Neural cell (in vitro differentiated cells): ENCODE results near the gene SYT2. TPM values are rescaled to one million over a fixed set of nuclear protein-coding genes. Genes with fewer than 3 reads are reported as not detected.

Experiments used
- H2AFZ ChIP-seq: fragments of 200-600, 300-800 bp; sonication (generic), shearing (Covaris generic); 2 replicates; pipeline ENCODE4 v1.6.0; 2014; ENCODE audit warnings: low read depth, mild to moderate bottlenecking, antibody characterized with exemption, low read length, moderate library complexity
- H3F3A ChIP-seq: fragments of 200-600 bp; shearing (Covaris generic); 2 replicates; pipeline ENCODE4 v1.6.1; 2016; ENCODE audit warnings: mild to moderate bottlenecking, moderate library complexity, mixed read lengths, antibody characterized with exemption, low read length; ENCODE audit not compliant: insufficient read depth, poor library complexity, severe bottlenecking
- H3K27ac ChIP-seq: fragments of 200-600, 300-800 bp; sonication (generic), shearing (Covaris generic); 2 replicates; pipeline ENCODE4 v1.5.1; 2014; ENCODE audit warnings: mild to moderate bottlenecking, low read length, moderate library complexity
- H3K27me3 ChIP-seq: fragments of 300-800, 200-600 bp; sonication (generic), shearing (Covaris generic); 2 replicates; pipeline ENCODE4 v1.6.0; 2014; ENCODE audit warnings: mild to moderate bottlenecking, low read depth, low read length, moderate library complexity; ENCODE audit not compliant: insufficient read depth
- H3K36me3 ChIP-seq: fragments of 300-800, 200-600 bp; sonication (generic), shearing (Covaris generic); 2 replicates; pipeline ENCODE4 v1.5.1; 2014; ENCODE audit warnings: mild to moderate bottlenecking, antibody characterized with exemption, low read length, moderate library complexity; ENCODE audit not compliant: insufficient read depth
- H3K4me2 ChIP-seq: fragments of 300-800, 200-600 bp; sonication (generic), shearing (Covaris generic); 2 replicates; pipeline ENCODE4 v1.6.0; 2014; ENCODE audit warnings: mild to moderate bottlenecking, low read length
- H3K4me3 ChIP-seq: fragments of 300-800, 200-600 bp; sonication (generic), shearing (Covaris generic); 2 replicates; pipeline ENCODE4 v1.5.1; 2014; ENCODE audit warnings: mild to moderate bottlenecking, low read length, moderate library complexity
- H3K79me2 ChIP-seq: fragments of 200-600 bp; shearing (Covaris generic); replicated peaks from 2 replicates; pipeline ENCODE4 v1.6.0; 2014; ENCODE audit warnings: mild to moderate bottlenecking, low read length, moderate library complexity; ENCODE audit not compliant: insufficient read depth
- H3K9ac ChIP-seq: fragments of 300-800, 200-600 bp; sonication (generic), shearing (Covaris generic); 2 replicates; pipeline ENCODE4 v1.6.1; 2016; ENCODE audit warnings: mild to moderate bottlenecking, low read length, mixed read lengths
- H3K9me2 ChIP-seq: fragments of 200-600 bp; shearing (Covaris generic); 2 replicates; pipeline ENCODE4 v1.6.1; 2016; ENCODE audit warnings: mild to moderate bottlenecking, low read length, mixed read lengths; ENCODE audit not compliant: insufficient read depth
- H3K9me3 ChIP-seq: fragments of 200-600, 300-800 bp; sonication (generic), shearing (Covaris generic); 2 replicates; pipeline ENCODE4 v1.6.1; 2016; ENCODE audit warnings: mild to moderate bottlenecking, mixed run types, low read length, moderate library complexity, mixed read lengths
- H4K20me1 ChIP-seq: fragments of 200-600 bp; shearing (Covaris generic); 2 replicates; pipeline ENCODE4 v1.6.1; 2016; ENCODE audit warnings: mild to moderate bottlenecking, mixed run types; ENCODE audit not compliant: insufficient read depth
- EP300 ChIP-seq: fragments of 450-650 bp; conservative IDR thresholded peaks from 2 replicates; pipeline ENCODE4 v1.6.1; 2014; ENCODE audit warnings: antibody characterized with exemption, mild to moderate bottlenecking, moderate library complexity; ENCODE audit not compliant: poor library complexity, severe bottlenecking
- EZH2 ChIP-seq: fragments of 200-600, 300-800 bp; shearing (Covaris generic), sonication (generic); IDR thresholded peaks from 2 replicates; pipeline ENCODE4 v1.6.1; 2014; ENCODE audit warnings: antibody characterized with exemption, low read length, borderline replicate concordance, mild to moderate bottlenecking; ENCODE audit not compliant: insufficient read depth, poor library complexity, severe bottlenecking
- MXI1 ChIP-seq: fragments of 450-650 bp; conservative IDR thresholded peaks from 2 replicates; pipeline ENCODE4 v1.6.1; 2014; ENCODE audit warnings: antibody characterized with exemption, mild to moderate bottlenecking; ENCODE audit not compliant: poor library complexity, severe bottlenecking
- POLR2AphosphoS5 ChIP-seq: IDR thresholded peaks from 2 replicates; pipeline ENCODE4 v1.6.1; 2012
- RAD21 ChIP-seq: fragments of 450-650 bp; conservative IDR thresholded peaks from 2 replicates; pipeline ENCODE4 v1.6.1; 2014; ENCODE audit warnings: antibody characterized with exemption, mild to moderate bottlenecking, moderate library complexity
- SMC3 ChIP-seq: fragments of 450-650 bp; conservative IDR thresholded peaks from 2 replicates; pipeline ENCODE4 v1.6.1; 2014; ENCODE audit warnings: antibody characterized with exemption, mild to moderate bottlenecking, moderate library complexity; ENCODE audit not compliant: poor library complexity
- TAF1 ChIP-seq: IDR thresholded peaks from 2 replicates; pipeline ENCODE4 v1.6.1; 2012; ENCODE audit warnings: low read depth
- polyA plus RNA-seq: library from polyadenylated mRNA; depleted of rRNA; stranded (reverse); fragments of >200 nt; gene quantifications from 2 replicates; pipeline ENCODE4 v1.2.3, GENCODE V29; 2014
- TF ChIP-seq, protein P1 (sequence below): IDR thresholded peaks from 2 replicates; pipeline ENCODE4 v1.6.1; 2012; ENCODE audit warnings: borderline replicate concordance
- TF ChIP-seq, protein P2 (sequence below): fragments of 450-650 bp; IDR thresholded peaks from 2 replicates; pipeline ENCODE4 v1.5.1; 2014; ENCODE audit warnings: antibody characterized with exemption, mild to moderate bottlenecking, moderate library complexity; ENCODE audit not compliant: poor library complexity, severe bottlenecking

Gene SYT2
- polyA plus RNA-seq, 1 donor from 2014 or later, result 0.04 TPM

DNA sequence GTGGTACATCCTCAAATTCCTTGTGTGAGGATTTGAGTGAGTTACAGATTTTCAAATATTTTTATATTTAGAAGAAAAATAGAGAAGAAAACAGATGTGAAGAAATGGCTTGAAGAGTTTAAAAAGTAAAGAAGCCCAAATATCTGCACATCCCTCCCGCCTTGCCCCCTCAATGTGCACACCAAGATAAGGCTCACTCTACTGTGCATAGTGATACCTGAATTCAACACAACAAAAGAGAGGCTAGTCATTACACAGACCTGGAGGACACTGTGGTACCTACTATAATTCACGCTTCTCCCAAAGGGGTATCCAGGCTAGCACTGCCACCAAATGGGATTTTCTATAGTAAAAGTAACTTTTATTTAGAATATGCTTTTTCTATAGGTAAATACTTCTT is 44.0 kb upstream of the SYT2 start:
- Histone ChIP-seq H3K79me2 (no peaks in the 10 kb centered on the region), H3K9me2 (no peaks in the 10 kb centered on the region), H3K9ac (no peak overlapping the region), H3K27me3 (no peaks in the 10 kb centered on the region), H3K36me3 (peaks cover 20% of the 10 kb centered on the region), H3K4me2 (no peak overlapping the region), H4K20me1 (peaks cover 3% of the 10 kb centered on the region), H2AFZ (no peak overlapping the region), H3K4me3 (no peak overlapping the region), H3K9me3 (no peaks in the 10 kb centered on the region), H3F3A (peaks cover 4% of the 10 kb centered on the region), H3K27ac (no peak overlapping the region)
- no peak for TF ChIP-seq TAF1
- TF ChIP-seq POLR2AphosphoS5, result no peak
- no peak for TF ChIP-seq SMC3
- no peak for TF ChIP-seq EZH2
- no peak for TF ChIP-seq MXI1
- TF ChIP-seq RAD21, result no peak
- TF ChIP-seq EP300, result no peak
- TF ChIP-seq, protein P1, sequence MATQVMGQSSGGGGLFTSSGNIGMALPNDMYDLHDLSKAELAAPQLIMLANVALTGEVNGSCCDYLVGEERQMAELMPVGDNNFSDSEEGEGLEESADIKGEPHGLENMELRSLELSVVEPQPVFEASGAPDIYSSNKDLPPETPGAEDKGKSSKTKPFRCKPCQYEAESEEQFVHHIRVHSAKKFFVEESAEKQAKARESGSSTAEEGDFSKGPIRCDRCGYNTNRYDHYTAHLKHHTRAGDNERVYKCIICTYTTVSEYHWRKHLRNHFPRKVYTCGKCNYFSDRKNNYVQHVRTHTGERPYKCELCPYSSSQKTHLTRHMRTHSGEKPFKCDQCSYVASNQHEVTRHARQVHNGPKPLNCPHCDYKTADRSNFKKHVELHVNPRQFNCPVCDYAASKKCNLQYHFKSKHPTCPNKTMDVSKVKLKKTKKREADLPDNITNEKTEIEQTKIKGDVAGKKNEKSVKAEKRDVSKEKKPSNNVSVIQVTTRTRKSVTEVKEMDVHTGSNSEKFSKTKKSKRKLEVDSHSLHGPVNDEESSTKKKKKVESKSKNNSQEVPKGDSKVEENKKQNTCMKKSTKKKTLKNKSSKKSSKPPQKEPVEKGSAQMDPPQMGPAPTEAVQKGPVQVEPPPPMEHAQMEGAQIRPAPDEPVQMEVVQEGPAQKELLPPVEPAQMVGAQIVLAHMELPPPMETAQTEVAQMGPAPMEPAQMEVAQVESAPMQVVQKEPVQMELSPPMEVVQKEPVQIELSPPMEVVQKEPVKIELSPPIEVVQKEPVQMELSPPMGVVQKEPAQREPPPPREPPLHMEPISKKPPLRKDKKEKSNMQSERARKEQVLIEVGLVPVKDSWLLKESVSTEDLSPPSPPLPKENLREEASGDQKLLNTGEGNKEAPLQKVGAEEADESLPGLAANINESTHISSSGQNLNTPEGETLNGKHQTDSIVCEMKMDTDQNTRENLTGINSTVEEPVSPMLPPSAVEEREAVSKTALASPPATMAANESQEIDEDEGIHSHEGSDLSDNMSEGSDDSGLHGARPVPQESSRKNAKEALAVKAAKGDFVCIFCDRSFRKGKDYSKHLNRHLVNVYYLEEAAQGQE, result no peak
- TF ChIP-seq, protein P2, sequence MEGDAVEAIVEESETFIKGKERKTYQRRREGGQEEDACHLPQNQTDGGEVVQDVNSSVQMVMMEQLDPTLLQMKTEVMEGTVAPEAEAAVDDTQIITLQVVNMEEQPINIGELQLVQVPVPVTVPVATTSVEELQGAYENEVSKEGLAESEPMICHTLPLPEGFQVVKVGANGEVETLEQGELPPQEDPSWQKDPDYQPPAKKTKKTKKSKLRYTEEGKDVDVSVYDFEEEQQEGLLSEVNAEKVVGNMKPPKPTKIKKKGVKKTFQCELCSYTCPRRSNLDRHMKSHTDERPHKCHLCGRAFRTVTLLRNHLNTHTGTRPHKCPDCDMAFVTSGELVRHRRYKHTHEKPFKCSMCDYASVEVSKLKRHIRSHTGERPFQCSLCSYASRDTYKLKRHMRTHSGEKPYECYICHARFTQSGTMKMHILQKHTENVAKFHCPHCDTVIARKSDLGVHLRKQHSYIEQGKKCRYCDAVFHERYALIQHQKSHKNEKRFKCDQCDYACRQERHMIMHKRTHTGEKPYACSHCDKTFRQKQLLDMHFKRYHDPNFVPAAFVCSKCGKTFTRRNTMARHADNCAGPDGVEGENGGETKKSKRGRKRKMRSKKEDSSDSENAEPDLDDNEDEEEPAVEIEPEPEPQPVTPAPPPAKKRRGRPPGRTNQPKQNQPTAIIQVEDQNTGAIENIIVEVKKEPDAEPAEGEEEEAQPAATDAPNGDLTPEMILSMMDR, result no peak

DNA sequence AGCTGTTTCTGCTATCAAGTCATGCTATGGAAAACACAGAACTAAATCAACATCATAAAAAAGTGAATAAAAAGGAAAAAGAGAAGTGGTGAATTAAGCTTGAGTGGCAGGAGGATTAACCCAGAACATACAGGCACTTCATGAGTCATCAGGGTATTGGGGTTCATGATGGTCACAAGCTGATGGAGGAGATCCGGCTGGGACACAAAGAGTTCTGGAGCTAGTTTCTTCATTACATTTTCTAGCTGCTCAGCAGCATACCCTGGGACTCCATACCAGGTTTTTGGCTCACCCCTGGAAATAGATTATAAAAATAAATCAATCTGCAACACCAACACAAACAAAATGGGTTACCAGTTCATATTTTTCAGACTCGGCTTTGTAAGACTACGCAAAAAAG is 42.5 kb upstream of the SYT2 start:
- peaks cover 16% of the 10 kb centered on the region for H3K36me3 ChIP-seq
- H3K4me2 ChIP-seq, result no peak overlapping the region

More for the DNA sequence above, 42.5 kb upstream of the SYT2 start:
- TF ChIP-seq POLR2AphosphoS5 (no peak), RAD21 (no peak), EP300 (no peak), SMC3 (no peak), TAF1 (no peak), EZH2 (no peak), MXI1 (no peak)
- TF ChIP-seq, protein P1, result no peak
- TF ChIP-seq, protein P2, result no peak
- Histone ChIP-seq H3F3A (peaks cover 4% of the 10 kb centered on the region), H3K27ac (no peak overlapping the region), H3K9me2 (no peaks in the 10 kb centered on the region), H3K79me2 (no peaks in the 10 kb centered on the region), H3K9ac (no peak overlapping the region), H3K27me3 (no peaks in the 10 kb centered on the region), H3K9me3 (no peaks in the 10 kb centered on the region), H2AFZ (no peak overlapping the region), H3K4me3 (no peak overlapping the region), H4K20me1 (peaks cover 3% of the 10 kb centered on the region)
